ENCODE results near the gene P4HB. TPM values are rescaled to one million over a fixed set of nuclear protein-coding genes. Genes with fewer than 3 reads are reported as not detected.

The P4HB gene
- polyA plus RNA-seq, 1 donor from 2014 or later, result 82.8 TPM

DNA sequence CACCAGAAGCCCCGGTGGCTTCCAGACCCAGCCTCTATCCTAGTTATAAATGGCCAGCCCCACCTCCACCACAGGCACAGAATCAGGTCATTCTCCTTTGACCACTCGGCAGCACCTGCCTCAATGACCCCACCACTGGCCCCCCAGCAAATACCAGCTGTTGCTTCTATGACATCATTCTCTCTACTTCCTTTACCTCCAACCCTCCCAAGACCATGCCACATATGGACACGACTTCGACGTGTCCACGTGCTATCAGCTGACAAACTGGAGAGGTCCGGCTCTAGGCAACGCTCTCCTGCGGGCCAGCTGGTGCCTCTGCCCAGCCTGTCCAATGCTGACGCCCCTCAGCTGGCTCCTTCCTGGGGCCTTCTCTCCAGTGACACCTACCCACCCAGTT, 25.1 kb upstream of the P4HB start:
- H3K4me2 ChIP-seq (ENCODE audit: low read length), result no peak overlapping the region

DNA sequence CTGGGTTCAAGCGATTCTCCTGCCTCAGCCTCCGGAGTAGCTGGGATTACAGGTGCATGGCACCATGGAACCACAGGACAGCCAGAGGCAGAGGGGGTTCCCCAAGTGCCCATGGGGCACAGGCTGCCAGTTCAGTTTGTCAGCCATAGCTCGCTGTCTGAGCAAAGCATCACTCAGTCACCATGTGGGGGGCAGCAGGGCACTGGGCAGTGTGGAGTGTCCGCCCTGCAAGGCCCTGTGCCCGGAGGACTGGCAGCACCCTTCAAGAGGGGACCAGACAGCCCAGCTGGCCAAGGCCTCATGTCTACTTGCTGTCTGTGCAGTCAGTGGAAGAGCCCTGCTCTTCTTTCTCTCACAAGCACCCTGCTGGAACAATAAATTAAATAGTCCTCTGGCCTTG, 24.6 kb upstream of the P4HB start:
- Histone ChIP-seq H3K4me2 (ENCODE audit: low read length) (no peak overlapping the region), H3K9ac (ENCODE audit: low read length) (no peak overlapping the region), H4K20me1 (ENCODE audit: insufficient read depth) (no peaks in the 10 kb centered on the region), H3F3A (ENCODE audit: insufficient read depth, low read length, poor library complexity, severe bottlenecking) (no peaks in the 10 kb centered on the region), H3K27ac (ENCODE audit: low read length) (no peak overlapping the region), H3K79me2 (replicated peaks; ENCODE audit: insufficient read depth, low read length) (peaks cover under 1% of the 10 kb centered on the region), H3K4me3 (ENCODE audit: low read length) (no peak overlapping the region), H2AFZ (ENCODE audit: low read depth, low read length) (no peak overlapping the region), H3K36me3 (ENCODE audit: insufficient read depth, low read length) (no peaks in the 10 kb centered on the region), H3K27me3 (ENCODE audit: insufficient read depth, low read depth, low read length) (no peaks in the 10 kb centered on the region), H3K9me2 (ENCODE audit: insufficient read depth, low read length) (no peaks in the 10 kb centered on the region), H3K9me3 (ENCODE audit: low read length) (no peaks in the 10 kb centered on the region)
- TF ChIP-seq RAD21 (conservative IDR thresholded peaks at IDR 0.05), result no peak
- TF ChIP-seq EZH2 (IDR thresholded peaks at IDR 0.05; ENCODE audit: borderline replicate concordance, insufficient read depth, low read length, poor library complexity, severe bottlenecking), result no peak

More for the DNA sequence above, 25.1 kb upstream of the P4HB start:
- Histone ChIP-seq H3K9me3 (ENCODE audit: low read length) (no peaks in the 10 kb centered on the region), H3K9me2 (ENCODE audit: insufficient read depth, low read length) (no peaks in the 10 kb centered on the region), H3K9ac (ENCODE audit: low read length) (no peak overlapping the region), H3K36me3 (ENCODE audit: insufficient read depth, low read length) (no peaks in the 10 kb centered on the region), H3K27ac (ENCODE audit: low read length) (no peak overlapping the region), H3K4me3 (ENCODE audit: low read length) (no peak overlapping the region), H2AFZ (ENCODE audit: low read depth, low read length) (no peak overlapping the region), H3F3A (ENCODE audit: insufficient read depth, low read length, poor library complexity, severe bottlenecking) (no peaks in the 10 kb centered on the region), H4K20me1 (ENCODE audit: insufficient read depth) (no peaks in the 10 kb centered on the region), H3K27me3 (ENCODE audit: insufficient read depth, low read depth, low read length) (no peaks in the 10 kb centered on the region), H3K79me2 (replicated peaks; ENCODE audit: insufficient read depth, low read length) (peaks cover 6% of the 10 kb centered on the region)
- TF ChIP-seq, protein P1, sequence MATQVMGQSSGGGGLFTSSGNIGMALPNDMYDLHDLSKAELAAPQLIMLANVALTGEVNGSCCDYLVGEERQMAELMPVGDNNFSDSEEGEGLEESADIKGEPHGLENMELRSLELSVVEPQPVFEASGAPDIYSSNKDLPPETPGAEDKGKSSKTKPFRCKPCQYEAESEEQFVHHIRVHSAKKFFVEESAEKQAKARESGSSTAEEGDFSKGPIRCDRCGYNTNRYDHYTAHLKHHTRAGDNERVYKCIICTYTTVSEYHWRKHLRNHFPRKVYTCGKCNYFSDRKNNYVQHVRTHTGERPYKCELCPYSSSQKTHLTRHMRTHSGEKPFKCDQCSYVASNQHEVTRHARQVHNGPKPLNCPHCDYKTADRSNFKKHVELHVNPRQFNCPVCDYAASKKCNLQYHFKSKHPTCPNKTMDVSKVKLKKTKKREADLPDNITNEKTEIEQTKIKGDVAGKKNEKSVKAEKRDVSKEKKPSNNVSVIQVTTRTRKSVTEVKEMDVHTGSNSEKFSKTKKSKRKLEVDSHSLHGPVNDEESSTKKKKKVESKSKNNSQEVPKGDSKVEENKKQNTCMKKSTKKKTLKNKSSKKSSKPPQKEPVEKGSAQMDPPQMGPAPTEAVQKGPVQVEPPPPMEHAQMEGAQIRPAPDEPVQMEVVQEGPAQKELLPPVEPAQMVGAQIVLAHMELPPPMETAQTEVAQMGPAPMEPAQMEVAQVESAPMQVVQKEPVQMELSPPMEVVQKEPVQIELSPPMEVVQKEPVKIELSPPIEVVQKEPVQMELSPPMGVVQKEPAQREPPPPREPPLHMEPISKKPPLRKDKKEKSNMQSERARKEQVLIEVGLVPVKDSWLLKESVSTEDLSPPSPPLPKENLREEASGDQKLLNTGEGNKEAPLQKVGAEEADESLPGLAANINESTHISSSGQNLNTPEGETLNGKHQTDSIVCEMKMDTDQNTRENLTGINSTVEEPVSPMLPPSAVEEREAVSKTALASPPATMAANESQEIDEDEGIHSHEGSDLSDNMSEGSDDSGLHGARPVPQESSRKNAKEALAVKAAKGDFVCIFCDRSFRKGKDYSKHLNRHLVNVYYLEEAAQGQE (IDR thresholded peaks at IDR 0.05; ENCODE audit: borderline replicate concordance), result no peak
- TF ChIP-seq TAF1 (IDR thresholded peaks at IDR 0.05; ENCODE audit: low read depth), result no peak
- no peak for TF ChIP-seq SMC3 (conservative IDR thresholded peaks at IDR 0.05; ENCODE audit: poor library complexity)
- TF ChIP-seq, protein P2, sequence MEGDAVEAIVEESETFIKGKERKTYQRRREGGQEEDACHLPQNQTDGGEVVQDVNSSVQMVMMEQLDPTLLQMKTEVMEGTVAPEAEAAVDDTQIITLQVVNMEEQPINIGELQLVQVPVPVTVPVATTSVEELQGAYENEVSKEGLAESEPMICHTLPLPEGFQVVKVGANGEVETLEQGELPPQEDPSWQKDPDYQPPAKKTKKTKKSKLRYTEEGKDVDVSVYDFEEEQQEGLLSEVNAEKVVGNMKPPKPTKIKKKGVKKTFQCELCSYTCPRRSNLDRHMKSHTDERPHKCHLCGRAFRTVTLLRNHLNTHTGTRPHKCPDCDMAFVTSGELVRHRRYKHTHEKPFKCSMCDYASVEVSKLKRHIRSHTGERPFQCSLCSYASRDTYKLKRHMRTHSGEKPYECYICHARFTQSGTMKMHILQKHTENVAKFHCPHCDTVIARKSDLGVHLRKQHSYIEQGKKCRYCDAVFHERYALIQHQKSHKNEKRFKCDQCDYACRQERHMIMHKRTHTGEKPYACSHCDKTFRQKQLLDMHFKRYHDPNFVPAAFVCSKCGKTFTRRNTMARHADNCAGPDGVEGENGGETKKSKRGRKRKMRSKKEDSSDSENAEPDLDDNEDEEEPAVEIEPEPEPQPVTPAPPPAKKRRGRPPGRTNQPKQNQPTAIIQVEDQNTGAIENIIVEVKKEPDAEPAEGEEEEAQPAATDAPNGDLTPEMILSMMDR (IDR thresholded peaks at IDR 0.05; ENCODE audit: poor library complexity, severe bottlenecking), result no peak
- TF ChIP-seq EP300 (conservative IDR thresholded peaks at IDR 0.05; ENCODE audit: poor library complexity, severe bottlenecking), result no peak
- TF ChIP-seq EZH2 (IDR thresholded peaks at IDR 0.05; ENCODE audit: borderline replicate concordance, insufficient read depth, low read length, poor library complexity, severe bottlenecking), result no peak
- no peak for TF ChIP-seq POLR2AphosphoS5 (IDR thresholded peaks at IDR 0.05)
- no peak for TF ChIP-seq RAD21 (conservative IDR thresholded peaks at IDR 0.05)
- no peak for TF ChIP-seq MXI1 (conservative IDR thresholded peaks at IDR 0.05; ENCODE audit: poor library complexity, severe bottlenecking)

DNA sequence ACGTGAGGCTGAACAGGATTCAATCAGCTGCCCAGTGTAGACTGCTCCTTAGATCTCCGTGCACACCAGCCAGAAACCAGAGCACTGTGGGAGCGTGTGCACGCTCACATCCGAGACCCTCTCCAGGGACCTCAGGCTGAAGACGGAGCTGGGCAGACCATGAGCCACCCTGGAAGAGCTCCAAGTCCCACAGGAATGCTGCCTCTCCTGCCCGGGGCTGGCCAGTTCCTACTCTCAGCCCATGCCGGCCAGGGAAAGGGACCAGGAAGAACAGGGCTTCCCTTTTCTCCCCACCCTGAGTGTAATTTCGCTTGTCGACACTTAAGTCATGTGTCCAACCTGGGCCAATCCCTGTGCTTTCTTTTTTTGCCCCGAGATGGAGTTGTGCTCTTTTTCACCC, 24.2 kb upstream of the P4HB start:
- H3K4me3 ChIP-seq (ENCODE audit: low read length), result no peak overlapping the region
- H3K9ac ChIP-seq (ENCODE audit: low read length), result no peak overlapping the region
- H3K27me3 ChIP-seq (ENCODE audit: insufficient read depth, low read depth, low read length), result no peaks in the 10 kb centered on the region
- H3K4me2 ChIP-seq (ENCODE audit: low read length), result no peak overlapping the region
- no peaks in the 10 kb centered on the region for H3K79me2 ChIP-seq (replicated peaks; ENCODE audit: insufficient read depth, low read length)
- TF ChIP-seq EZH2 (IDR thresholded peaks at IDR 0.05; ENCODE audit: borderline replicate concordance, insufficient read depth, low read length, poor library complexity, severe bottlenecking) (no peak), TAF1 (IDR thresholded peaks at IDR 0.05; ENCODE audit: low read depth) (no peak), RAD21 (conservative IDR thresholded peaks at IDR 0.05) (no peak), POLR2AphosphoS5 (IDR thresholded peaks at IDR 0.05) (no peak), MXI1 (conservative IDR thresholded peaks at IDR 0.05; ENCODE audit: poor library complexity, severe bottlenecking) (no peak)
- H3K9me2 ChIP-seq (ENCODE audit: insufficient read depth, low read length), result no peaks in the 10 kb centered on the region
- H3K27ac ChIP-seq (ENCODE audit: low read length), result no peak overlapping the region
- no peaks in the 10 kb centered on the region for H4K20me1 ChIP-seq (ENCODE audit: insufficient read depth)
- no peaks in the 10 kb centered on the region for H3K36me3 ChIP-seq (ENCODE audit: insufficient read depth, low read length)
- H2AFZ ChIP-seq (ENCODE audit: low read depth, low read length), result no peak overlapping the region
- H3K9me3 ChIP-seq (ENCODE audit: low read length), result no peaks in the 10 kb centered on the region
- no peaks in the 10 kb centered on the region for H3F3A ChIP-seq (ENCODE audit: insufficient read depth, low read length, poor library complexity, severe bottlenecking)
